ENCODE data around the gene ADD1. TPM values are rescaled to one million over a fixed set of nuclear protein-coding genes. Genes with fewer than 3 reads are reported as not detected.

ADD1 gene
- total and polyA plus RNA-seq, 2 of the 13 experiments (the other 11 are each of a cell fraction or from before 2014, with no cell fraction given): 73.9 to 122 TPM

- TF ChIP-seq ZFP90 (CRISPR knock-in tag; IDR thresholded peaks at IDR 0.05; ENCODE audit: borderline replicate concordance) (no peak), ZNF543 (CRISPR knock-in tag; IDR thresholded peaks at IDR 0.05) (no peak; the same call in 1 of the 2 replicates), ZNF616 (CRISPR knock-in tag; IDR thresholded peaks at IDR 0.05; ENCODE audit: low read depth) (no peak), HMGA1 (CRISPR knock-in tag; conservative IDR thresholded peaks at IDR 0.05) (no peak), FOXK2 (IDR thresholded peaks at IDR 0.05) (no peak), ZNF558 (CRISPR knock-in tag; IDR thresholded peaks at IDR 0.05; ENCODE audit: borderline replicate concordance) (0 out of 2 replicates have a peak, but pooled peaks have one; percentile 6), ZSCAN5A (CRISPR knock-in tag; IDR thresholded peaks at IDR 0.05; ENCODE audit: borderline replicate concordance) (no peak), PLRG1 (conservative IDR thresholded peaks at IDR 0.05) (no peak), MAZ (IDR thresholded peaks at IDR 0.05; ENCODE audit: borderline replicate concordance, low read depth, low read length) (no peak), MAZ (CRISPR knock-in tag; IDR thresholded peaks at IDR 0.05; ENCODE audit: low read depth) (no peak), FOSL1 (CRISPR knock-in tag; IDR thresholded peaks at IDR 0.05; ENCODE audit: borderline replicate concordance) (no peak), ZNF253 (CRISPR knock-in tag; IDR thresholded peaks at IDR 0.05; ENCODE audit: borderline replicate concordance) (no peak), ZNF484 (CRISPR knock-in tag; IDR thresholded peaks at IDR 0.05; ENCODE audit: borderline replicate concordance, low read depth) (no peak), SETDB1 (CRISPR knock-in tag; IDR thresholded peaks at IDR 0.05; ENCODE audit: borderline replicate concordance) (no peak), HINFP (CRISPR knock-in tag; IDR thresholded peaks at IDR 0.05; ENCODE audit: low read depth) (no peak), USF2 (IDR thresholded peaks at IDR 0.05; ENCODE audit: low read depth, low read length) (no peak), USF2 (CRISPR knock-in tag; IDR thresholded peaks at IDR 0.05; ENCODE audit: borderline replicate concordance) (no peak), ARHGAP35 (CRISPR knock-in tag; IDR thresholded peaks at IDR 0.05; ENCODE audit: borderline replicate concordance) (0 out of 2 replicates have a peak, but pooled peaks have one; percentile 19), HDAC2 (CRISPR knock-in tag; IDR thresholded peaks at IDR 0.05) (no peak), NR0B2 (CRISPR knock-in tag; IDR thresholded peaks at IDR 0.05) (no peak), TEF (CRISPR knock-in tag; IDR thresholded peaks at IDR 0.05) (no peak)
- TF ChIP-seq, protein P1, sequence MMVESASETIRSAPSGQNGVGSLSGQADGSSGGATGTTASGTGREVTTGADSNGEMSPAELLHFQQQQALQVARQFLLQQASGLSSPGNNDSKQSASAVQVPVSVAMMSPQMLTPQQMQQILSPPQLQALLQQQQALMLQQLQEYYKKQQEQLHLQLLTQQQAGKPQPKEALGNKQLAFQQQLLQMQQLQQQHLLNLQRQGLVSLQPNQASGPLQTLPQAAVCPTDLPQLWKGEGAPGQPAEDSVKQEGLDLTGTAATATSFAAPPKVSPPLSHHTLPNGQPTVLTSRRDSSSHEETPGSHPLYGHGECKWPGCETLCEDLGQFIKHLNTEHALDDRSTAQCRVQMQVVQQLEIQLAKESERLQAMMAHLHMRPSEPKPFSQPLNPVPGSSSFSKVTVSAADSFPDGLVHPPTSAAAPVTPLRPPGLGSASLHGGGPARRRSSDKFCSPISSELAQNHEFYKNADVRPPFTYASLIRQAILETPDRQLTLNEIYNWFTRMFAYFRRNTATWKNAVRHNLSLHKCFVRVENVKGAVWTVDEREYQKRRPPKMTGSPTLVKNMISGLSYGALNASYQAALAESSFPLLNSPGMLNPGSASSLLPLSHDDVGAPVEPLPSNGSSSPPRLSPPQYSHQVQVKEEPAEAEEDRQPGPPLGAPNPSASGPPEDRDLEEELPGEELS (CRISPR knock-in tag; IDR thresholded peaks at IDR 0.05): no peak
Observed at GRCh38 chr4:2962614-2963174, 119.0 kb downstream of the ADD1 start (continued).
